Stimulated activated CD4-positive, alpha-beta T cell treated with anti-CD3 and anti-CD28 coated beads, Interleukin-4, amount 100 ng/mL, for 24 hours (primary cell): Measurements from ENCODE around the gene INKA2.

Source experiments
- DNase-seq: peaks from one replicate; pipeline ENCODE4 v3.0.0-alpha.2; 2020

INKA2 gene

DNA sequence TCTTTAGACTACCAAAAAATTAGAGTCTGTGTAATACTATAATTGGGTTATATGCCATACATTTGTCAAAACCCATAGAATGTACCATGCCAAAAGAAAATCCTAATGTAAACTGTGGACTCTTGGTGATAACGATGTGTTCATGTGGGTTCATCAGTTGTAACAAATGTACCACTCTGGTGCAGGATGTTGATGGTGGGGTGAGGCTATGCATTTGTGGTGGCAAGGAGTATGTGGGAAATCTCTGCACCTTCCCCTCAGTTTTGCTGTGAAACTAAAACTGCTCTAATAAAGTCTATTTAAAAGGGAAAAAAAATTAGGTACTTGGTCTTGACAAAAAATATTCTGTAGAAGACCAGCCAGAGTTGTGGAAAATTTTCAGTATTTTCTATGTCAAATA, 43.4 kb downstream of the INKA2 start:
- no peak for DNase-seq

DNA sequence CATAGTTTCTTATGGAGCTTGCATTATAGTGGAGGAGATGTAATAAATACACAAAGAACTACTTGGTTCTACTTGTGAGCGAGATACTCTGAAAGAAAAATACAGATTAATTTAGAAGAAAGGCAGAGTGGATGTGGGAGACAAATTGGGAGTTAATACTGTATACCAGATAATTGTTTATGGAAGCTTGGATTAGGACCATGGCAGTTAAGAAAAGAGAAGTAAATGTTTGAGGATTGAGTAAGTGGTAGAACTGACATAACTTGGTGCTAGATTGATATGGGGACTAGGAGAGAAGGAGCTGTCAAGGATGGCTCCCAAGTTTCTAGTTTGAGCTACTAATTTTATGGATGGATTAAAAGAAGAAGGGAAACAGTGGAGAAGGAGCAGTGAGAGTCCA, 47.3 kb downstream of the INKA2 start:
- no peak for DNase-seq

DNA sequence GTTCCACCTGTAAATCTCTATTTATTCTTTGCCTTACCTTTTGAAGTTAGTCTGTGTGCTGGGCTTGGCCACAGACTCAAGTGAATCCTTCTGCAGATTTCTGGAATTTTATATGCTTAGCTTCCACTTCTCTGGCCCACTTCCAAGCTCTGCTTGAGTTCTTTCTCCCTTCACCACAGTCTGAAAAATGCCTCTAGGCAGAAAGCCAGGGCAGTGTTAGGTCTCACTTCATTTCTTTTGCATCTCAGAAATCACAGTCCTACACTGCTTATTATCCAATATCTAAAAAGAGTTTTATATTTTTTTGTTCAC, 48.9 kb downstream of the INKA2 start:
- no peak for DNase-seq
